Pancreas (tissue), 10 donors: Measurements from ENCODE around the gene TEKTIP1. TPM values are rescaled to one million over a fixed set of nuclear protein-coding genes. Genes with fewer than 3 reads are reported as not detected.
"Not testable (repeated sequence)": the region's sequence is repeated elsewhere in the genome, so short reads cannot be mapped to it uniquely, and the experiment has no call there.

ENCODE experiments used
- ATAC-seq, 4 donors: fragments of 200-7000 bp; cut with Tn5 transposase; one replicate each; pipeline versions ENCODE4 v1.8.0 to v1.9.1; 2020; ENCODE audit warnings: mild to moderate bottlenecking in 4 of 4, moderate library complexity in 4 of 4
- DNase-seq, 6 donors: peaks; one replicate each; pipeline ENCODE4 v3.0.0-alpha.2; 2020
- FAIRE-seq: peaks from 2 replicates; lab custom pipeline; 2012; peaks lifted over from hg19 to GRCh38; lab: Jason Lieb, UNC
- H3K27ac ChIP-seq, 4 donors: fragments of 200-600 bp; sonication (generic); 1 replicate in 3 of 4; 2 replicates in 1 of 4; pipeline versions ENCODE4 v1.5.0 to v1.8.0; 2020
- H3K27me3 ChIP-seq, 4 donors: fragments of 200-600 bp; one replicate each; pipeline ENCODE4 v1.8.0; 2021
- H3K36me3 ChIP-seq, 3 donors: fragments of 200-600 bp; sonication (generic) in 1 of 3; one replicate each; pipeline versions ENCODE4 v1.5.0 to v1.8.0; 2020 to 2021
- H3K4me1 ChIP-seq, 3 donors: fragments of 200-600 bp; one replicate each; pipeline ENCODE4 v1.8.0; 2021
- H3K4me3 ChIP-seq, 4 donors: fragments of 200-600 bp; sonication (generic) in 2 of 4; one replicate each; pipeline versions ENCODE4 v1.5.0 to v1.8.0; 2020 to 2021
- H3K9me3 ChIP-seq, 4 donors: fragments of 200-600 bp; one replicate each; pipeline ENCODE4 v1.8.0; 2021
- WGBS, 2 donors: extraction: QIAGEN DNeasy Blood & Tissue Kit; methylation state at CpG; one replicate each; pipeline ENCODE4 v1.1.7; 2013; 5-methylcytosine and 5-hydroxymethylcytosine counted together
- intact Hi-C, 3 donors: fragments of 100-400 bp; cut with DNase I; formaldehyde crosslinking; loops; one replicate each; pipeline versions ENCODE4 v1.11.1 to v1.14.2; 2022
- polyA plus RNA-seq, 2 donors: library from polyadenylated mRNA; stranded (reverse); fragments of 200-250 nt; gene quantifications; one replicate each; pipeline ENCODE4 v1.2.3, GENCODE V29; 2013
- total RNA-seq, 6 donors: library from RNA; stranded (reverse); fragmentation: NEBNext Ultra II Directional in 4 of 6; extraction: Animal tissue kit (Norgen Biotek cat#: 25700) in 4 of 6; gene quantifications; one replicate each; pipeline versions ENCODE4 v1.2.1 to v1.2.4, GENCODE V29; 2021 to 2023
- TF ChIP-seq, protein P1 (sequence below), 4 donors: fragments of 200-600 bp; sonication (generic) in 3 of 4; IDR thresholded peaks; one replicate each; pipeline versions ENCODE4 v1.5.0 to v1.8.0; 2021; ENCODE audit warnings: antibody characterized with exemption in 4 of 4
- donor health status: healthy with polysubstance abuse.
- donor health status: DM: no; HTN: no; CAD: no; lungs with moderate emphysema.
- donor health status: DM: no; HTN: no; CAD: no.
- donor health status: control.
- donor health status: control.
- donor health status: Bipolar disorder and iron deficiency.
- donor health status: DM: yes; HTN: yes; CAD: no.
- donor health status: DM: no; HTN: no; CAD: no.
- donor health status: DM: no; HTN: no; CAD: no.
- donor health status: DM: yes; HTN: yes; CAD: no.

TEKTIP1 gene
- total and polyA plus RNA-seq, 8 donors: 0.73 to 5.6 (median 2.3) TPM

DNA sequence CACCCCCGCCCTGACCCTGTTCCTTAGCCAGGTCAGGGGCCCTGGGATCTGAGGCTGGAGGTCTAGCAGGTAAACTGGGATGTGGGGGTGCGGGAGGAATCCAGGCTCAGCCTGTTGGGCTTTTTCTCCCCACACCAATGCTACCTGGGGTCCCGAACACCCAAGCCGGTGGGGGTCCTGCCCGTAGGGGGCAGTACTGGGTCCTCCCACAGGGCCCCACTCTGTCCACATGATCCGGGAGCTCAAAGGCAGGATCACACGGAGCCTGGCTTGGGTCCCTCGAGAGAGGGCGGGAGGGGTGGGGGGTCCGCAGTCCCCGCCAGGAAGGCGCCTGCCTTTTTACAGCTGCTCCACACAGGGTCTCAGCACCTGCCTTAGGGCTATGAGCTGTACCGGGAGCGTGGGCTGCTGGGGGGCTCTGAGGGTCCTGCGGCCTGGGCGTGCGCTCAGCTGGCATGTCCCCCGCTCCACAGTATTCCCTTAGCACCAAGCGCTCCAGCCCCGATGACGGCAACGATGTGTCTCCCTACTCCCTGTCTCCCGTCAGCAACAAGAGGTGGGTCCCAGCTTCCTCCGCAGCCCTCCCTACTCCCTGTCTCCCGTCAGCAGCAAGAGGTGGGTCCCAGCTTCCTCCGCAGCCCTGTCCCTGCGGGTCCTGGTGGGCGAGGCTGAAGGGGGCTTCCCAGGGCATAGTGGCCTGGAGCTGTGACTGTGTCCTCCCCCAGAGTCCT is 12.3 kb upstream of the TEKTIP1 start:
- Histone ChIP-seq H3K27me3 (no peaks in the 10 kb centered on the region), H3K9me3 (no peaks in the 10 kb centered on the region), H3K4me3 (no peak overlapping the region), H3K36me3 (peaks cover 3 to 36% (median 15%) of the 10 kb centered on the region in 3 donors), H3K4me1 (no peaks in the 10 kb centered on the region), H3K27ac (no peak overlapping the region)
- intact Hi-C loops: no loop called here
- peak in 2 of 6 donors; percentile 38 to 72 for DNase-seq
- 90 to 93% methylated on average over 27 to 28 of the region's 28 CpGs for WGBS, 2 donors
- FAIRE-seq: no peak
- no peak for ATAC-seq
- TF ChIP-seq, protein P1, sequence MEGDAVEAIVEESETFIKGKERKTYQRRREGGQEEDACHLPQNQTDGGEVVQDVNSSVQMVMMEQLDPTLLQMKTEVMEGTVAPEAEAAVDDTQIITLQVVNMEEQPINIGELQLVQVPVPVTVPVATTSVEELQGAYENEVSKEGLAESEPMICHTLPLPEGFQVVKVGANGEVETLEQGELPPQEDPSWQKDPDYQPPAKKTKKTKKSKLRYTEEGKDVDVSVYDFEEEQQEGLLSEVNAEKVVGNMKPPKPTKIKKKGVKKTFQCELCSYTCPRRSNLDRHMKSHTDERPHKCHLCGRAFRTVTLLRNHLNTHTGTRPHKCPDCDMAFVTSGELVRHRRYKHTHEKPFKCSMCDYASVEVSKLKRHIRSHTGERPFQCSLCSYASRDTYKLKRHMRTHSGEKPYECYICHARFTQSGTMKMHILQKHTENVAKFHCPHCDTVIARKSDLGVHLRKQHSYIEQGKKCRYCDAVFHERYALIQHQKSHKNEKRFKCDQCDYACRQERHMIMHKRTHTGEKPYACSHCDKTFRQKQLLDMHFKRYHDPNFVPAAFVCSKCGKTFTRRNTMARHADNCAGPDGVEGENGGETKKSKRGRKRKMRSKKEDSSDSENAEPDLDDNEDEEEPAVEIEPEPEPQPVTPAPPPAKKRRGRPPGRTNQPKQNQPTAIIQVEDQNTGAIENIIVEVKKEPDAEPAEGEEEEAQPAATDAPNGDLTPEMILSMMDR (IDR thresholded peaks at IDR 0.05): no peak

GRCh38 chr19:3527238-3527910 is 11.6 kb upstream of the TEKTIP1 start:
- DNase-seq (peak in 1 of 6 donors; percentile 55), ATAC-seq (no peak), FAIRE-seq (no peak)
- H3K4me3 ChIP-seq: no peak overlapping the region
- no peaks in the 10 kb centered on the region for H3K9me3 ChIP-seq
- no peaks in the 10 kb centered on the region for H3K27me3 ChIP-seq
- WGBS, 2 donors: 95 to 96% methylated on average over 19 to 21 of the region's 21 CpGs
- intact Hi-C loops: no loop called here
- no peaks in the 10 kb centered on the region for H3K4me1 ChIP-seq
- TF ChIP-seq, protein P1 (IDR thresholded peaks at IDR 0.05): no peak
- H3K27ac ChIP-seq: no peak overlapping the region
- peaks cover 3 to 43% (median 21%) of the 10 kb centered on the region in 3 donors for H3K36me3 ChIP-seq

GRCh38 chr19:3528080-3528479 is 10.9 kb upstream of the TEKTIP1 start:
- Histone ChIP-seq H3K4me1 (no peaks in the 10 kb centered on the region), H3K27me3 (no peaks in the 10 kb centered on the region), H3K36me3 (peaks cover 3 to 49% (median 21%) of the 10 kb centered on the region in 3 donors), H3K4me3 (no peak overlapping the region), H3K9me3 (no peaks in the 10 kb centered on the region), H3K27ac (no peak overlapping the region)
- no peak for ATAC-seq
- WGBS, 2 donors: 95 to 97% methylated on average over 14 of the region's 14 CpGs
- intact Hi-C loops: no loop called here
- FAIRE-seq: no peak
- TF ChIP-seq, protein P1 (IDR thresholded peaks at IDR 0.05): no peak
- peak in 1 of 6 donors; percentile 70 for DNase-seq

GRCh38 chr19:3528539-3529211 is 10.3 kb upstream of the TEKTIP1 start:
- 93 to 97% methylated on average over 20 of the region's 20 CpGs for WGBS, 2 donors
- peaks cover 3 to 50% (median 21%) of the 10 kb centered on the region in 3 donors for H3K36me3 ChIP-seq
- H3K27me3 ChIP-seq: no peaks in the 10 kb centered on the region
- H3K4me1 ChIP-seq: no peaks in the 10 kb centered on the region
- ATAC-seq (no peak), DNase-seq (no peak), FAIRE-seq (no peak)
- TF ChIP-seq, protein P1 (IDR thresholded peaks at IDR 0.05): no peak
- no peak overlapping the region for H3K4me3 ChIP-seq
- no peak overlapping the region for H3K27ac ChIP-seq
- no peaks in the 10 kb centered on the region for H3K9me3 ChIP-seq
- intact Hi-C loops: no loop called here

DNA sequence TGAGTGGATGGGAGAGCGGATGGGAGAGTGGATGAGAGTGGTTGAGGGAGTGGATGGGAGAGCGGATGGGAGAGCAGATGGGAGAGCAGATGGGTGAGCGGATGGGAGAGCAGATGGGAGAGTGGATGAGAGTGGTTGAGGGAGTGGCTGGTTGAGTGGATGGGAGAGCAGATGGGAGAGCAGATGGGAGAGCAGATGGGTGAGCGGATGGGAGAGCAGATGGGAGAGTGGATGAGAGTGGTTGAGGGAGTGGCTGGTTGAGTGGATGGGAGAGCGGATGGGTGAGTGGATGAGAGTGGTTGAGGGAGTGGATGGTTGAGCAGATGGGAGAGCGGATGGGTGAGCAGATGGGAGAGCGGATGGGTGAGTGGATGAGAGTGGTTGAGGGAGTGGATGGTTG is 9.7 kb upstream of the TEKTIP1 start:
- ATAC-seq, H3K27me3 ChIP-seq, H3K4me3 ChIP-seq, intact Hi-C loops, H3K9me3 ChIP-seq, DNase-seq, H3K27ac ChIP-seq, H3K4me1 ChIP-seq, FAIRE-seq: not testable (repeated sequence)
- 99% methylated on average over 7 of the region's 7 CpGs for WGBS, 2 donors
- H3K36me3 ChIP-seq: peaks cover 3 to 52% (median 20%) of the 10 kb centered on the region in 3 donors
